Kidney (tissue), 14 donors: Measurements from ENCODE around the gene GRB14. TPM values are rescaled to one million over a fixed set of nuclear protein-coding genes. Genes with fewer than 3 reads are reported as not detected.
"Not testable (repeated sequence)": the region's sequence is repeated elsewhere in the genome, so short reads cannot be mapped to it uniquely, and the experiment has no call there.

Source experiments
- DNase-seq, 5 donors: peaks; one replicate each; pipeline ENCODE4 v3.0.0-alpha.2; 2013 to 2020
- FAIRE-seq: peaks from 2 replicates; lab custom pipeline; 2012; peaks lifted over from hg19 to GRCh38; lab: Jason Lieb, UNC
- H3K27ac ChIP-seq, 2 donors: one replicate each; pipeline ENCODE4 v1.7.0; 2013; ENCODE audit warnings: low read depth in 2 of 2, low read length in 2 of 2, inconsistent platforms in 1 of 2
- H3K27me3 ChIP-seq: one replicate; pipeline ENCODE4 v1.7.1; 2013; ENCODE audit warnings: low read length, inconsistent platforms; ENCODE audit not compliant: control insufficient read depth, insufficient read depth
- H3K36me3 ChIP-seq, 3 donors: one replicate each; pipeline versions ENCODE4 v1.7.0 to v1.7.1; 2013; ENCODE audit warnings: low read length in 3 of 3, control low read depth in 1 of 3, inconsistent platforms in 1 of 3; ENCODE audit not compliant: insufficient read depth in 3 of 3, control insufficient read depth in 2 of 3
- H3K4me1 ChIP-seq, 3 donors: one replicate each; pipeline versions ENCODE4 v1.7.0 to v1.7.1; 2013; ENCODE audit warnings: low read length in 3 of 3, inconsistent platforms in 1 of 3, low read depth in 1 of 3; ENCODE audit not compliant: control insufficient read depth in 2 of 3, insufficient read depth in 2 of 3
- H3K4me3 ChIP-seq, 3 donors: one replicate each; pipeline versions ENCODE4 v1.7.0 to v1.8.1; 2013; ENCODE audit warnings: low read length in 3 of 3, control low read depth in 1 of 3, inconsistent platforms in 1 of 3
- H3K9ac ChIP-seq, 3 donors: one replicate each; pipeline versions ENCODE4 v1.7.0 to v1.7.1; 2013; ENCODE audit warnings: low read length in 3 of 3, control low read depth in 1 of 3, inconsistent platforms in 1 of 3
- H3K9me3 ChIP-seq, 3 donors: one replicate each; pipeline versions ENCODE4 v1.7.0 to v1.7.1; 2013; ENCODE audit warnings: low read length in 3 of 3, control low read depth in 1 of 3, inconsistent platforms in 1 of 3; ENCODE audit not compliant: control insufficient read depth in 2 of 3, insufficient read depth in 1 of 3
- intact Hi-C: fragments of 100-400 bp; cut with DNase I; formaldehyde crosslinking; loops from one replicate; pipeline ENCODE4 v1.11.1; 2022
- polyA plus RNA-seq: library from polyadenylated mRNA; stranded (reverse); fragments of 350-450 nt; fragmentation: Illumina TruSeq; extraction: RNeasy Lipid Tissue Mini Kit (QIAGEN cat#74804); gene quantifications from one replicate; pipeline ENCODE4 v1.2.3, GENCODE V29; 2014; ENCODE audit warnings: low read depth, low replicate concordance; ENCODE audit not compliant: insufficient read depth
- total RNA-seq: library from RNA; stranded (reverse); fragmentation: NEBNext Ultra II Directional; extraction: Animal tissue kit (Norgen Biotek cat#: 25700); gene quantifications from one replicate; pipeline ENCODE4 v1.2.1, GENCODE V29; 2021
- TF ChIP-seq, protein P1 (sequence below): IDR thresholded peaks from 3 replicates; pipeline ENCODE4 v1.5.1; 2012; ENCODE audit warnings: mild to moderate bottlenecking, moderate library complexity, borderline replicate concordance; ENCODE audit not compliant: insufficient read depth; ENCODE audit errors: extremely low read depth
- donor health status: control.
- donor health status: control.
- donor health status: control.
- donor health status: control.
- donor health status: control.
- donor health status: DM: yes; HTN: yes; CAD: no.
- donor health status: Normal renal cell carcinoma (clear cell type).

GRB14 gene
- total and polyA plus RNA-seq, 2 donors from 2014 or later = 41.7 to 71.3 TPM

GRCh38 chr2:164642946-164643555, 21.8 kb upstream of the GRB14 start:
- no peak for FAIRE-seq
- Histone ChIP-seq H3K4me3 (no peak overlapping the region), H3K27me3 (no peaks in the 10 kb centered on the region), H3K4me1 (no peaks in the 10 kb centered on the region), H3K36me3 (no peaks in the 10 kb centered on the region), H3K9ac (no peak overlapping the region), H3K27ac (no peak overlapping the region), H3K9me3 (no peaks in the 10 kb centered on the region)
- DNase-seq = no peak
- TF ChIP-seq, protein P1, sequence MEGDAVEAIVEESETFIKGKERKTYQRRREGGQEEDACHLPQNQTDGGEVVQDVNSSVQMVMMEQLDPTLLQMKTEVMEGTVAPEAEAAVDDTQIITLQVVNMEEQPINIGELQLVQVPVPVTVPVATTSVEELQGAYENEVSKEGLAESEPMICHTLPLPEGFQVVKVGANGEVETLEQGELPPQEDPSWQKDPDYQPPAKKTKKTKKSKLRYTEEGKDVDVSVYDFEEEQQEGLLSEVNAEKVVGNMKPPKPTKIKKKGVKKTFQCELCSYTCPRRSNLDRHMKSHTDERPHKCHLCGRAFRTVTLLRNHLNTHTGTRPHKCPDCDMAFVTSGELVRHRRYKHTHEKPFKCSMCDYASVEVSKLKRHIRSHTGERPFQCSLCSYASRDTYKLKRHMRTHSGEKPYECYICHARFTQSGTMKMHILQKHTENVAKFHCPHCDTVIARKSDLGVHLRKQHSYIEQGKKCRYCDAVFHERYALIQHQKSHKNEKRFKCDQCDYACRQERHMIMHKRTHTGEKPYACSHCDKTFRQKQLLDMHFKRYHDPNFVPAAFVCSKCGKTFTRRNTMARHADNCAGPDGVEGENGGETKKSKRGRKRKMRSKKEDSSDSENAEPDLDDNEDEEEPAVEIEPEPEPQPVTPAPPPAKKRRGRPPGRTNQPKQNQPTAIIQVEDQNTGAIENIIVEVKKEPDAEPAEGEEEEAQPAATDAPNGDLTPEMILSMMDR = no peak
- intact Hi-C loops = no loop called here

DNA sequence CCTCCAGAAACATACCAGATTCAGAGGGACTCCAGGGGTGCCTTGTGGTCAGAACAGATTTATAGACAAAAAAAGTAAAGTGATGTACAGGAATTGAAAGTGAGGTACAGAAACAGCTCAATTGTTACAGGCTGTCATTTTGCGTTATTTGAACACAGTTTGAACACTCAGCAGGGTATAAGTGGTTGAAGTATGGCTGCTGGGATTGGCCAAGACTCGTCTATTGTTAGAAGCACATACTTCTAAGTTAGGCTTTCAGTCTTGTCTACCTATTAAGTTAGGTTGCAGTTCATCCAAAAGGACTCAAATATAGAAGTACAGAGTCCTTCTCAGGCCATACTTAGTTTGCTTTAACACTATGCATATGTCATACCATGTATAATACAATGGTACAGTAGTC, 21.0 kb upstream of the GRB14 start:
- DNase-seq (no peak), FAIRE-seq (no peak)
- H3K9ac ChIP-seq = no peak overlapping the region
- TF ChIP-seq, protein P1 = no peak
- no peak overlapping the region for H3K4me3 ChIP-seq
- no peaks in the 10 kb centered on the region for H3K9me3 ChIP-seq
- intact Hi-C loops = no loop called here
- H3K27me3 ChIP-seq = no peaks in the 10 kb centered on the region
- H3K36me3 ChIP-seq = no peaks in the 10 kb centered on the region
- no peak overlapping the region for H3K27ac ChIP-seq
- no peaks in the 10 kb centered on the region for H3K4me1 ChIP-seq

DNA sequence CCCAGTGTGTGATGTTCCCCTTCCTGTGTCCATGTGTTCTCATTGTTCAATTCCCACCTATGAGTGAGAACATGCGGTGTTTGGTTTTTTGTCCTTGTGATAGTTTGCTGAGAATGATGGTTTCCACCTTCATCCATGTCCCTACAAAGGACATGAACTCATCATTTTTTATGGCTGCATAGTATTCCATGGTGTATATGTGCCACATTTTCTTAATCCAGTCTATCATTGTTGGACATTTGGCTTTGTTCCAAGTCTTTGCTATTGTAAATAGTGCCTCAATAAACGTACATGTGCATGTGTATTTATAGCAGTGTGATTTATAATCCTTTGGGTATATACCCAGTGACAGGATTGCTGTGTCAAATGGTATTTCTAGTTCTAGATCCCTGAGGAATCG, 7.0 kb upstream of the GRB14 start:
- H3K4me3 ChIP-seq, DNase-seq, H3K27me3 ChIP-seq, H3K36me3 ChIP-seq, H3K4me1 ChIP-seq, H3K9me3 ChIP-seq, H3K27ac ChIP-seq, H3K9ac ChIP-seq, intact Hi-C loops, FAIRE-seq: not testable (repeated sequence)

DNA sequence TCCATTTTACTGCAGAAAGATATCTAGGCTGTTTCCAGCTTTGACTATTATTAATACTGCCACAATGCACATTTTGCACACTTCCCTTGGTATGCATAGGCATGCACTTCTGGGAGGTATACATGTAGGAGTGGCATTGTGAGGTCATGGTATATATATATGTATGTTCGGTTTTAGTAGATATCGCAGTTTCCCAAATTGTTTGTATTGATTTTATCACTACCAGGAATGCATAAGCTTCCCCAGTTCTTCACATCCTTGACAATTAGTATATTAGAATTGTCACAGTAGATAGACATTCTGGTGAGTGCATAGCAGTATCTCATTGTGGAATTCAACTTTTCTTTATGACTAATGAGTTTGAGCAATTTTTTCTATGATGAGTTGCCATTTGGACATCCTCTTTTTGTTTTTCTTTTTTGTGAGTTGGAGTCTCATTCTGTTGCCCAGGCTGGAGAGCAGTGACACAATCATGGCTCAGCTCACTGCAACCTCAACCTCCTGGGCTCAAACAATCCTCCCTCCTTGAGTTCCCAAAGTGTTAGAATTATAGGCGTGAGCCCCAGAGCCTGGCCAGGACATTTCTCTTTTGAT, 4.2 kb upstream of the GRB14 start:
- no peak for FAIRE-seq
- intact Hi-C loops = no loop called here
- TF ChIP-seq, protein P1 = no peak

More for the DNA sequence above, 4.2 kb upstream of the GRB14 start:
- no peak for DNase-seq
- no peaks in the 10 kb centered on the region for H3K4me1 ChIP-seq
- H3K9me3 ChIP-seq = no peaks in the 10 kb centered on the region
- H3K4me3 ChIP-seq = no peak overlapping the region
- no peak overlapping the region for H3K9ac ChIP-seq
- H3K27me3 ChIP-seq = no peaks in the 10 kb centered on the region
- H3K27ac ChIP-seq = no peak overlapping the region
- H3K36me3 ChIP-seq = no peaks in the 10 kb centered on the region
